Mesothelial cell of epicardium (in vitro differentiated cells): ENCODE data around the gene RNF2. TPM values are rescaled to one million over a fixed set of nuclear protein-coding genes. Genes with fewer than 3 reads are reported as not detected.
A peak's percentile ranks its signal among the peaks of the same experiment; 100 is the strongest.

Experiments
- DNase-seq, 2 experiments: peaks; one replicate each; pipeline ENCODE4 v3.0.0; 2021; ENCODE audit warnings: low spot score in 2 of 2; ENCODE audit not compliant: unreplicated experiment in 2 of 2
- H3K27ac Mint-ChIP-seq: 2 replicates; pipeline ENCODE4 v1.8.0; 2021; ENCODE audit warnings: mixed read lengths
- H3K27me3 Mint-ChIP-seq: 2 replicates; pipeline ENCODE4 v1.8.0; 2021; ENCODE audit warnings: low read depth, mixed read lengths
- H3K36me3 Mint-ChIP-seq: 2 replicates; pipeline ENCODE4 v1.8.0; 2021; ENCODE audit warnings: mixed read lengths
- H3K4me1 Mint-ChIP-seq: 2 replicates; pipeline ENCODE4 v1.8.0; 2021; ENCODE audit warnings: mixed read lengths
- H3K4me3 Mint-ChIP-seq: 2 replicates; pipeline ENCODE4 v1.8.0; 2021; ENCODE audit warnings: mild to moderate bottlenecking, moderate library complexity, mixed read lengths
- H3K9me3 Mint-ChIP-seq: 2 replicates; pipeline ENCODE4 v1.8.0; 2021; ENCODE audit warnings: mixed read lengths
- CTCF ChIP-seq: fragments of 200-600 bp; sonication (generic); IDR thresholded peaks from one replicate; pipeline ENCODE4 v1.5.0; 2021; ENCODE audit warnings: antibody characterized with exemption; ENCODE audit not compliant: unreplicated experiment
- total RNA-seq: library from RNA; stranded (reverse); gene quantifications from 3 replicates; pipeline ENCODE4 v1.2.1, GENCODE V29; 2021

RNF2 gene
- total RNA-seq, 1 donor from 2014 or later, result 36.1 TPM

DNA sequence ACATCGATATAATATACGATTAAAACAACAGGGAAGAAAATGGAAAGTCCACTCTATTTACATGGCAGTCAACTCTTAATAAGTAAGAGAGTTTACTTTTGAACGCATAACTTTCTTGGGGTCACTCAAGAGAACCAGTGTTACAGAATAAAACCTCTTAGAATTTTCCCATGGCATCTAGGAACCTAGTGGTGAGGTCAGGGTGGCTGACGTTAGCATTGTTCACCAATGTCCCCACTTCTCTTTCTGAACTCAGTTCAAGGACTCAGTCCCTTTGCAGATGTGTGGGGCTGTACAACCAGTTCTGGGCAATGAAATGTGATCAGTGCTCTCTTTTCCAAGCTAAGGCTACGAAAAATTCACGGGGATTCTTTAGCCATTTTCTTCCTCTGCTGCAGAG, 2.6 kb upstream of the RNF2 start:
- Mint-ChIP-seq H3K9me3 (no peaks in the 10 kb centered on the region), H3K4me3 (no peak overlapping the region), H3K27ac (no peak overlapping the region), H3K4me1 (peaks cover 20% of the 10 kb centered on the region), H3K36me3 (no peaks in the 10 kb centered on the region), H3K27me3 (no peaks in the 10 kb centered on the region)
- DNase-seq, result no peak
- TF ChIP-seq CTCF, result no peak

DNA sequence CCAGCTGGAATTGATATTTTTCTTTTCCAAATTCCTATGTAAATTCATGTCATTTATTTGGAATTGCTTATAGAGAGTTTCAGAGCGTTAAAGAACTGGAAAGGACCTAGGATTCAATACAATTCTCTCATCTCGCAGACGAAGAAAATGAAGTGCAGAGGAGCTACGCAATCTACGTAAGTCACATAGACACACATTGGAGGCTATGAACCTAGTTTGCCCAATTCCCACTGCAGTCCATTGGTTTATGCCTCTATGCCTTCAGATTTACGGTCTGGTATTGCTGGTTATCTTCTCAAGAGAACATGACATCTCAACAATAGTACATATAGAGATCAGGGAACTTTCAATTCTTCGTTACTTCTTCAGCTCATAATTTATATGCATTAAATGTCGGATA, 971 bp upstream of the RNF2 start:
- no peaks in the 10 kb centered on the region for H3K27me3 Mint-ChIP-seq
- H3K4me3 Mint-ChIP-seq, result peak overlapping the region; percentile 81
- H3K4me1 Mint-ChIP-seq, result peaks cover 30% of the 10 kb centered on the region
- no peak for TF ChIP-seq CTCF
- DNase-seq, result no peak
- H3K27ac Mint-ChIP-seq, result peak overlapping the region; percentile 96
- no peaks in the 10 kb centered on the region for H3K36me3 Mint-ChIP-seq
- H3K9me3 Mint-ChIP-seq, result no peaks in the 10 kb centered on the region

- Mint-ChIP-seq H3K4me3 (peak overlapping the region; percentile 93), H3K27ac (peak overlapping the region; percentile 94), H3K27me3 (no peaks in the 10 kb centered on the region), H3K36me3 (no peaks in the 10 kb centered on the region), H3K9me3 (no peaks in the 10 kb centered on the region), H3K4me1 (peaks cover 33% of the 10 kb centered on the region)
- TF ChIP-seq CTCF, result no peak
- DNase-seq, result peak; percentile 45 to 69
Observed at GRCh38 chr1:185045814-185046492, 595 bp downstream of the RNF2 start.

GRCh38 chr1:185046668-185047067, 1.3 kb downstream of the RNF2 start:
- Mint-ChIP-seq H3K9me3 (no peaks in the 10 kb centered on the region), H3K4me3 (peak overlapping the region; percentile 93), H3K36me3 (no peaks in the 10 kb centered on the region), H3K4me1 (peaks cover 37% of the 10 kb centered on the region), H3K27ac (peak overlapping the region; percentile 94), H3K27me3 (no peaks in the 10 kb centered on the region)
- no peak for TF ChIP-seq CTCF
- no peak for DNase-seq

DNA sequence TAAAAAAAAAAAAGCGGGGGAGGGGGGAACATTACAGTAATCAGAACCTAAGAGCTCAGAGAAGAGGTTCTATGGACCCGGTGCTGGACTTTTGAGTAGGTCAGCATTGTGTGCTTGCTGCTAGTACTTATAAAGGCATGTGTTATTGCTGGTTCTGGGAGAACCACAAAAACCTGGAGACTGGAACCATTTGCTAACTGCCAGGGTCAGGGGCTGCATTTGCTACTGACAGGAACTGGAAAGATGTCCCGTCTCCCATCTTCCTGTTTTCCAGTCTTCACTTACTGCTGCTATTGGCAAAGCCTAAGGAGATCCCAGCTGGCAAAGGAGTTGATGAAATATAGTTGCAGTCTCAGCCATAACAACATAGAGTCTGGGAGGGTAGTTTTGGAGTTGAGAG, 4.3 kb downstream of the RNF2 start:
- Mint-ChIP-seq H3K27ac (no peak overlapping the region), H3K36me3 (peaks cover 11% of the 10 kb centered on the region), H3K9me3 (peaks cover 6% of the 10 kb centered on the region), H3K4me3 (no peak overlapping the region), H3K4me1 (peaks cover 36% of the 10 kb centered on the region), H3K27me3 (no peaks in the 10 kb centered on the region)
- TF ChIP-seq CTCF, result no peak
- DNase-seq, result no peak
